ENCODE data around the gene YKT6.
"Not testable (repeated sequence)": the region's sequence is repeated elsewhere in the genome, so short reads cannot be mapped to it uniquely, and the experiment has no call there.

Gene YKT6

GRCh38 chr7:44158096-44158872, 42.5 kb upstream of the YKT6 start:
- Histone ChIP-seq H3K4me1 (ENCODE audit: control insufficient read depth in 2 of 2, insufficient read depth in 2 of 2, low read length in 2 of 2) (no peaks in the 10 kb centered on the region), H3K27me3 (ENCODE audit: control insufficient read depth in 2 of 2, insufficient read depth in 2 of 2, low read length in 2 of 2) (no peaks in the 10 kb centered on the region), H3K9ac (ENCODE audit: low read depth in 1 of 2, low read length in 2 of 2) (no peak overlapping the region), H3K36me3 (ENCODE audit: control insufficient read depth in 2 of 2, insufficient read depth in 2 of 2, low read length in 2 of 2) (no peaks in the 10 kb centered on the region), H3K9me3 (ENCODE audit: control insufficient read depth in 2 of 2, low read length in 2 of 2) (no peaks in the 10 kb centered on the region), H3K27ac (ENCODE audit: low read depth in 2 of 2, low read length in 2 of 2) (no peak overlapping the region), H3K4me3 (ENCODE audit: low read length in 2 of 2) (no peak overlapping the region)

- no peak overlapping the region for H3K9ac ChIP-seq (ENCODE audit: low read depth in 1 of 2, low read length in 2 of 2)
- H3K27ac ChIP-seq (ENCODE audit: low read depth in 2 of 2, low read length in 2 of 2): no peak overlapping the region
- H3K4me1 ChIP-seq (ENCODE audit: control insufficient read depth in 2 of 2, insufficient read depth in 2 of 2, low read length in 2 of 2): no peaks in the 10 kb centered on the region
- H3K27me3 ChIP-seq (ENCODE audit: control insufficient read depth in 2 of 2, insufficient read depth in 2 of 2, low read length in 2 of 2): no peaks in the 10 kb centered on the region
- H3K4me3 ChIP-seq (ENCODE audit: low read length in 2 of 2): no peak overlapping the region
- no peaks in the 10 kb centered on the region for H3K36me3 ChIP-seq (ENCODE audit: control insufficient read depth in 2 of 2, insufficient read depth in 2 of 2, low read length in 2 of 2)
- no peaks in the 10 kb centered on the region for H3K9me3 ChIP-seq (ENCODE audit: control insufficient read depth in 2 of 2, low read length in 2 of 2)
Measured at GRCh38 chr7:44158873-44159631, 41.7 kb upstream of the YKT6 start.

- Histone ChIP-seq H3K27me3 (ENCODE audit: control insufficient read depth in 2 of 2, insufficient read depth in 2 of 2, low read length in 2 of 2) (no peaks in the 10 kb centered on the region), H3K9ac (ENCODE audit: low read depth in 1 of 2, low read length in 2 of 2) (no peak overlapping the region), H3K27ac (ENCODE audit: low read depth in 2 of 2, low read length in 2 of 2) (no peak overlapping the region), H3K36me3 (ENCODE audit: control insufficient read depth in 2 of 2, insufficient read depth in 2 of 2, low read length in 2 of 2) (no peaks in the 10 kb centered on the region), H3K4me1 (ENCODE audit: control insufficient read depth in 2 of 2, insufficient read depth in 2 of 2, low read length in 2 of 2) (no peaks in the 10 kb centered on the region), H3K4me3 (ENCODE audit: low read length in 2 of 2) (no peak overlapping the region), H3K9me3 (ENCODE audit: control insufficient read depth in 2 of 2, low read length in 2 of 2) (no peaks in the 10 kb centered on the region)
Measured at GRCh38 chr7:44159824-44160630, 40.8 kb upstream of the YKT6 start.

GRCh38 chr7:44161371-44161770, 39.4 kb upstream of the YKT6 start:
- Histone ChIP-seq H3K27me3 (ENCODE audit: control insufficient read depth in 2 of 2, insufficient read depth in 2 of 2, low read length in 2 of 2) (no peaks in the 10 kb centered on the region), H3K27ac (ENCODE audit: low read depth in 2 of 2, low read length in 2 of 2) (no peak overlapping the region)

GRCh38 chr7:44162179-44162578, 38.6 kb upstream of the YKT6 start:
- Histone ChIP-seq H3K27ac (ENCODE audit: low read depth in 2 of 2, low read length in 2 of 2) (no peak overlapping the region), H3K9ac (ENCODE audit: low read depth in 1 of 2, low read length in 2 of 2) (no peak overlapping the region), H3K4me1 (ENCODE audit: control insufficient read depth in 2 of 2, insufficient read depth in 2 of 2, low read length in 2 of 2) (no peaks in the 10 kb centered on the region), H3K27me3 (ENCODE audit: control insufficient read depth in 2 of 2, insufficient read depth in 2 of 2, low read length in 2 of 2) (no peaks in the 10 kb centered on the region), H3K4me3 (ENCODE audit: low read length in 2 of 2) (no peak overlapping the region), H3K36me3 (ENCODE audit: control insufficient read depth in 2 of 2, insufficient read depth in 2 of 2, low read length in 2 of 2) (no peaks in the 10 kb centered on the region), H3K9me3 (ENCODE audit: control insufficient read depth in 2 of 2, low read length in 2 of 2) (no peaks in the 10 kb centered on the region)

More at GRCh38 chr7:44161371-44161770, 39.4 kb upstream of the YKT6 start:
- Histone ChIP-seq H3K9me3 (ENCODE audit: control insufficient read depth in 2 of 2, low read length in 2 of 2) (no peaks in the 10 kb centered on the region), H3K4me1 (ENCODE audit: control insufficient read depth in 2 of 2, insufficient read depth in 2 of 2, low read length in 2 of 2) (no peaks in the 10 kb centered on the region), H3K9ac (ENCODE audit: low read depth in 1 of 2, low read length in 2 of 2) (no peak overlapping the region), H3K4me3 (ENCODE audit: low read length in 2 of 2) (no peak overlapping the region), H3K36me3 (ENCODE audit: control insufficient read depth in 2 of 2, insufficient read depth in 2 of 2, low read length in 2 of 2) (no peaks in the 10 kb centered on the region)

GRCh38 chr7:44162785-44163395, 37.9 kb upstream of the YKT6 start:
- Histone ChIP-seq H3K9me3 (ENCODE audit: control insufficient read depth in 2 of 2, low read length in 2 of 2) (no peaks in the 10 kb centered on the region), H3K27ac (ENCODE audit: low read depth in 2 of 2, low read length in 2 of 2) (no peak overlapping the region), H3K27me3 (ENCODE audit: control insufficient read depth in 2 of 2, insufficient read depth in 2 of 2, low read length in 2 of 2) (no peaks in the 10 kb centered on the region), H3K36me3 (ENCODE audit: control insufficient read depth in 2 of 2, insufficient read depth in 2 of 2, low read length in 2 of 2) (no peaks in the 10 kb centered on the region), H3K4me1 (ENCODE audit: control insufficient read depth in 2 of 2, insufficient read depth in 2 of 2, low read length in 2 of 2) (no peaks in the 10 kb centered on the region), H3K9ac (ENCODE audit: low read depth in 1 of 2, low read length in 2 of 2) (no peak overlapping the region), H3K4me3 (ENCODE audit: low read length in 2 of 2) (no peak overlapping the region)

- Histone ChIP-seq H3K4me3 (ENCODE audit: low read length in 2 of 2) (no peak overlapping the region), H3K36me3 (ENCODE audit: control insufficient read depth in 2 of 2, insufficient read depth in 2 of 2, low read length in 2 of 2) (no peaks in the 10 kb centered on the region), H3K9me3 (ENCODE audit: control insufficient read depth in 2 of 2, low read length in 2 of 2) (no peaks in the 10 kb centered on the region), H3K27ac (ENCODE audit: low read depth in 2 of 2, low read length in 2 of 2) (no peak overlapping the region), H3K27me3 (ENCODE audit: control insufficient read depth in 2 of 2, insufficient read depth in 2 of 2, low read length in 2 of 2) (no peaks in the 10 kb centered on the region), H3K4me1 (ENCODE audit: control insufficient read depth in 2 of 2, insufficient read depth in 2 of 2, low read length in 2 of 2) (no peaks in the 10 kb centered on the region), H3K9ac (ENCODE audit: low read depth in 1 of 2, low read length in 2 of 2) (no peak overlapping the region)
Measured at GRCh38 chr7:44163591-44163990, 37.2 kb upstream of the YKT6 start.

- Histone ChIP-seq H3K4me3 (ENCODE audit: low read length in 2 of 2) (no peak overlapping the region), H3K27me3 (ENCODE audit: control insufficient read depth in 2 of 2, insufficient read depth in 2 of 2, low read length in 2 of 2) (no peaks in the 10 kb centered on the region), H3K9me3 (ENCODE audit: control insufficient read depth in 2 of 2, low read length in 2 of 2) (no peaks in the 10 kb centered on the region), H3K9ac (ENCODE audit: low read depth in 1 of 2, low read length in 2 of 2) (no peak overlapping the region), H3K36me3 (ENCODE audit: control insufficient read depth in 2 of 2, insufficient read depth in 2 of 2, low read length in 2 of 2) (no peaks in the 10 kb centered on the region), H3K4me1 (ENCODE audit: control insufficient read depth in 2 of 2, insufficient read depth in 2 of 2, low read length in 2 of 2) (no peaks in the 10 kb centered on the region), H3K27ac (ENCODE audit: low read depth in 2 of 2, low read length in 2 of 2) (no peak overlapping the region)
Measured at GRCh38 chr7:44167920-44168319, 32.9 kb upstream of the YKT6 start.

GRCh38 chr7:44171901-44172300, 28.9 kb upstream of the YKT6 start:
- H3K27ac ChIP-seq (ENCODE audit: low read depth in 2 of 2, low read length in 2 of 2); H3K27me3 ChIP-seq (ENCODE audit: control insufficient read depth in 2 of 2, insufficient read depth in 2 of 2, low read length in 2 of 2); H3K9ac ChIP-seq (ENCODE audit: low read depth in 1 of 2, low read length in 2 of 2); H3K4me3 ChIP-seq (ENCODE audit: low read length in 2 of 2); H3K4me1 ChIP-seq (ENCODE audit: control insufficient read depth in 2 of 2, insufficient read depth in 2 of 2, low read length in 2 of 2); H3K36me3 ChIP-seq (ENCODE audit: control insufficient read depth in 2 of 2, insufficient read depth in 2 of 2, low read length in 2 of 2); H3K9me3 ChIP-seq (ENCODE audit: control insufficient read depth in 2 of 2, low read length in 2 of 2): not testable (repeated sequence)
